Activated CD4-positive, alpha-beta memory T cell treated with anti-CD3 and anti-CD28 coated beads, Interleukin-2, amount 10 ng/mL, durations not matched to agents 7 days and 5 days (primary cell): ENCODE data around the gene TTN. TPM values are rescaled to one million over a fixed set of nuclear protein-coding genes. Genes with fewer than 3 reads are reported as not detected.

ENCODE experiments used
- CTCF ChIA-PET: fragments of 350-600 bp; sonication (Branson Sonifier 250); formaldehyde crosslinking; loops from one replicate; lab custom pipeline; 2021; ENCODE audit warnings: antibody characterized with exemption, inconsistent platforms; lab: Charles Lee
- POLR2A ChIA-PET: fragments of 350-600 bp; sonication (Branson Sonifier 250); formaldehyde crosslinking; loops from one replicate; lab custom pipeline; 2021; ENCODE audit warnings: antibody characterized with exemption; lab: Charles Lee
- DNase-seq: peaks from one replicate; pipeline ENCODE4 v3.0.0-alpha.2; 2020
- H3K27ac Mint-ChIP-seq: one replicate; pipeline ENCODE4 v1.8.0; 2021; ENCODE audit warnings: mild to moderate bottlenecking, mixed read lengths
- H3K27me3 Mint-ChIP-seq: one replicate; pipeline ENCODE4 v1.8.0; 2021; ENCODE audit warnings: mixed read lengths
- H3K36me3 Mint-ChIP-seq: one replicate; pipeline ENCODE4 v1.8.0; 2021; ENCODE audit warnings: low read depth, mixed read lengths
- H3K4me1 Mint-ChIP-seq: one replicate; pipeline ENCODE4 v1.8.0; 2021; ENCODE audit warnings: mixed read lengths
- H3K4me3 Mint-ChIP-seq: one replicate; pipeline ENCODE4 v1.8.0; 2021; ENCODE audit warnings: mild to moderate bottlenecking, mixed read lengths
- H3K9me3 Mint-ChIP-seq: one replicate; pipeline ENCODE4 v1.8.0; 2021; ENCODE audit warnings: mixed read lengths
- total RNA-seq, 2 experiments: library from RNA; stranded (reverse); gene quantifications; one replicate each; pipeline ENCODE4 v1.2.3, GENCODE V29; 2021

Gene TTN
- total RNA-seq, 2 experiments from 2014 or later, result 2.1 to 2.3 TPM

DNA sequence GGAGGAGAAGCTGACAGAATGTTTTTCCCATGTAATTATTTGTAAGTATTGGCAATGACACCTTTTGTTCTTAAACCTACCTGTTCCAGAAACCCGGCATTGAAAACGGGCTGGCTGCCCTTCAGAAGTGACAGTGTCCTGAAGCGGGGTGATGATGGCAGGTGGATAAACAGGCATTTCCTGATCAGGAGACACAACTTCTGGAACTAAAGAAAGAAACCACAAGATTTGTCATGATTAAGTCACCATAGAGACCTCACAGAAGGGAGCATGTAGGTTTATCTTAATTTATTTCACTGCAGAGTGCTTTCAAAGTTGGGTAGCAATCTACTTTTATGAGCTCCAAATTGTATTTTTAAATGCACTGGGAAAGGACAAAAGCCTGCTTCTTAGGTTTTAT is 43.1 kb downstream of the TTN start:
- Mint-ChIP-seq H3K4me1 (no peaks in the 10 kb centered on the region), H3K36me3 (no peaks in the 10 kb centered on the region), H3K4me3 (no peak overlapping the region), H3K9me3 (no peaks in the 10 kb centered on the region), H3K27me3 (no peaks in the 10 kb centered on the region), H3K27ac (no peak overlapping the region)
- CTCF ChIA-PET, result interaction anchor here (1.3 to 1.8 kb wide), 3 partner anchors 8 to 365 kb away, joined by 3 to 5 read pairs (median 3); no protein-coding TSS in a partner anchor
- no peak for DNase-seq
- POLR2A ChIA-PET, result no interaction called here

DNA sequence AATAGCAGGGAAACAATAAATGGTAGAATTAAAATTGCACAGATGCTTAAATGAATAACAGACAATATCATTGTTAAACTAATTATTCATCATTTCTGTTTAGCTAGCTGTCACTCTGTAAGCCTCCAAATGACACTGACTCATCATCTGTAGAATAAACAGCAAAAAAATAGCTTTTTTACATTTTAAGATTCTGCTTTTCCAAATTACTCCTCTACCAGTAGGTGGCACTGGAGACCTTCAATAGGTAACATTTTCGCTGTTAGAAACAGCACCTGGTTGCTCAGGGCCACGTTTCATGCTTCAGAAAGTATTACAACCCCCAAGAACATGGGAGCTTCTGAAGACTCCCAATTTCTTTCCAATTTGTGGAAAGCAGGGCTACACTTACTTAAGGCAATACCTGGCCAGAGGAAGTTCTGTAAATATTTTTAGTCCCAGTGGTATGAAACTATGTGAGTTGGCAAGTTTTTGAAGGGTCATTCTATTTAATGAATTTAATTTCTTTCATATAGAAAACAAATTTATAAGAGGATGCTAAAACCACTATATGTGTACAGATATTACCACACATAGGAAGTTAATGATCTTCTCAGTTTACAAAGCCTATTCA is 45.4 kb downstream of the TTN start:
- CTCF ChIA-PET, result interaction anchor here (0.6 to 1.5 kb wide), 13 partner anchors 13 to 647 kb away, joined by 3 to 15 read pairs (median 4); no protein-coding TSS in a partner anchor
- no peak overlapping the region for H3K27ac Mint-ChIP-seq
- H3K4me3 Mint-ChIP-seq, result no peak overlapping the region
- H3K36me3 Mint-ChIP-seq, result no peaks in the 10 kb centered on the region
- POLR2A ChIA-PET, result no interaction called here
- no peaks in the 10 kb centered on the region for H3K9me3 Mint-ChIP-seq
- no peaks in the 10 kb centered on the region for H3K4me1 Mint-ChIP-seq
- peak; percentile 21 for DNase-seq
- no peaks in the 10 kb centered on the region for H3K27me3 Mint-ChIP-seq

DNA sequence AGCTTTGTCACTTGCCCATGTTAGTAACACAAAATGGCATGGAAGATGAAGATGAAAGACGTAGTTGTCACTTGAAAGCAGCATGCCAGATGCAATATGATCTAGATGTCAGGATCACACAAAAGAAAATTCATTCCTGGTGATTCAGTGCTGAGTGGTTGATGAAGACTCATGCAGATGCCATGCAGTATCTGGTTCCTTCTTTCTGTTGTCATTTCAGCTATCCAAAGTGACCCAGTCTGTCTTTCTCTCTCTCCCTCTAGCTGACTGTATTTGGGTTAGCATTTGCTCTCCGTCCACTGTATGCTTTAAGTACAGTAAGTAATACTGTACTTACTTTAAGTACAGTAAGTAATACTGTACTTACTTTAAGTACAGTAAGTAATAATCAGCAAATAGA is 50.4 kb downstream of the TTN start:
- no peaks in the 10 kb centered on the region for H3K27me3 Mint-ChIP-seq
- no peaks in the 10 kb centered on the region for H3K36me3 Mint-ChIP-seq
- CTCF ChIA-PET, result no interaction called here
- no peaks in the 10 kb centered on the region for H3K4me1 Mint-ChIP-seq
- DNase-seq, result no peak
- H3K9me3 Mint-ChIP-seq, result no peaks in the 10 kb centered on the region
- no peak overlapping the region for H3K4me3 Mint-ChIP-seq
- no peak overlapping the region for H3K27ac Mint-ChIP-seq
- POLR2A ChIA-PET, result no interaction called here

DNA sequence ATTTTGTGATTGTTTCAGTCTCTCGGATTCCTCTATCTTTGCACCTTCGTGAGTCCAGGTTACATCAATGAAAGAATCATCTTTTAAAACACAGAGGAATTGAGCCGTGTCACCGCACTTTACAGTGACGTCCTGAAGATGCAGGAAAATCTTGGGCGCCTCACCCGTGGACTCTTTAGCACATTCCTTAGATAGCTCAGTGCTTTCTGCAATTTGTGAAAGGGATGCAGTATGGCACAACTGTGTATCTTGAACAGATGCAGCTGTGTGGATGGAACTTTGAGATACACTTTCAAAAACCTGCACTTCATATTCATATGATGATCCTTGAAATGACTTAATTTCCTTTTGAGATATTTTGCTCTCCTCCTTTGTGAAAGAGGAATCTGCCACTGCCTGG is 50.9 kb downstream of the TTN start:
- Mint-ChIP-seq H3K4me1 (no peaks in the 10 kb centered on the region), H3K36me3 (no peaks in the 10 kb centered on the region), H3K4me3 (no peak overlapping the region), H3K27ac (no peak overlapping the region), H3K9me3 (no peaks in the 10 kb centered on the region), H3K27me3 (no peaks in the 10 kb centered on the region)
- DNase-seq, result no peak
- ChIA-PET CTCF (no interaction called here), POLR2A (no interaction called here)

DNA sequence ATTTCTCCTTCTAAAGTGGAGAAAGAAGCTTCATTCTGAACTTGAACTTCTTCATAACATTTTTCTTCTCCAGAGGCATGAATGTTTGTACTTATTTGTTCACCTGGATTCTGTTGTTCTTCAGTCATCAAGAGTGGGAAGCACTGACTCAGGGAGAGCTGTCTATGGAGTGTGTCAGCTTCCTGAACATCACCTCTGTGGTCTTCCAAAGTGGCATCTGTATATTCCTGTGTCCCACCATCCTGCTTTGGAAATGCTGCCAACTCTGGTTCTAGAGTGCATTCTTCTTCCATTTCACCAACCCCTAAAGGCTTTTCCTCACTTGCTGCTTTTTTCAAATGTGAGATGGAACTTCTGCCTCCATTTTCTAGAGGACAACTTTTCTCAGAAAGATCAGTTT is 59.5 kb downstream of the TTN start:
- no peak overlapping the region for H3K27ac Mint-ChIP-seq
- ChIA-PET CTCF (no interaction called here), POLR2A (no interaction called here)
- no peaks in the 10 kb centered on the region for H3K9me3 Mint-ChIP-seq
- no peaks in the 10 kb centered on the region for H3K36me3 Mint-ChIP-seq
- no peak for DNase-seq
- H3K4me1 Mint-ChIP-seq, result no peaks in the 10 kb centered on the region
- H3K4me3 Mint-ChIP-seq, result no peak overlapping the region
- peaks cover 3% of the 10 kb centered on the region for H3K27me3 Mint-ChIP-seq

DNA sequence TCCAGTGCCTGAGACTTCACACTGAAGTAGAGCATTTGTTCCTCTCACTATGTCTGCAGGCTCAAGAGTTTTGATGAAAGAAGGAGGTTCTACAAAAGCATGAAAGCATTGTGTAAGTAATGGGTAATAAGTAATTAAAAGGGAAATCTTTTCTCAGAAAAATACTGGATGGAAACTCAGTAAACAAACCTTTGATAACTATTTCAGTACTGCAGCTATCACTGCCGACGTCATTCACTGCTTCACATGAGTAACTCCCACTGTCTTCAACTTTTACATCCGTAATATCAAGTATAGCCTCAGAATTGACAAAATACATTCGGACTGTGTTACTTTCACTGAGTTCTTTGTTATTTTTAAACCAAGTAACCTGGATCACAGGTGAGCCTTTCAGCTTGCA is 72.7 kb downstream of the TTN start:
- Mint-ChIP-seq H3K36me3 (no peaks in the 10 kb centered on the region), H3K27ac (no peak overlapping the region), H3K9me3 (no peaks in the 10 kb centered on the region), H3K27me3 (no peaks in the 10 kb centered on the region), H3K4me1 (no peaks in the 10 kb centered on the region), H3K4me3 (no peak overlapping the region)
- ChIA-PET CTCF (interaction anchor here (1.4 kb wide), 1 partner anchor 34 kb away, joined by 6 read pairs; no protein-coding TSS in a partner anchor), POLR2A (no interaction called here)
- DNase-seq, result no peak

DNA sequence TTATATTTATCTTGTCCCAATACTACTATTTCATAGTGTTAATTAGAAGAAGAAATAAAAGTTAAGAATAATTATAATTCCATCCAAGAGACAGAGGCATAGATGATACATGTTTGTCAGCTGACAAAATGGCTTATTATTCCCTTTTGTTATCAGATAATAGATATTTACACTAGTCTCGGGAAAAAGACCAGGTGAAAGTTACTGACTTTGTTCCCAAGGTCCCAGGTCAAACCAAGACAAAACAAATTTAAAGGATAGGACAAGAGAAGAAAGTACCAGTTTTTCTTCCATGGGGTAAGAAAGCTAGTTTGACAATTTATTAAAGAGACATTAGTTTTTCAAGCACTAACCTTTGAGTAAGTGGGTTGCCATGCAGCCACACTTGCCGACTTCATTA is 73.2 kb downstream of the TTN start:
- ChIA-PET CTCF (interaction anchor here (1.4 kb wide), 1 partner anchor 33 kb away, joined by 6 read pairs; no protein-coding TSS in a partner anchor), POLR2A (no interaction called here)
- no peaks in the 10 kb centered on the region for H3K27me3 Mint-ChIP-seq
- H3K27ac Mint-ChIP-seq, result no peak overlapping the region
- no peaks in the 10 kb centered on the region for H3K36me3 Mint-ChIP-seq
- no peak overlapping the region for H3K4me3 Mint-ChIP-seq
- no peaks in the 10 kb centered on the region for H3K9me3 Mint-ChIP-seq
- H3K4me1 Mint-ChIP-seq, result no peaks in the 10 kb centered on the region
- no peak for DNase-seq

DNA sequence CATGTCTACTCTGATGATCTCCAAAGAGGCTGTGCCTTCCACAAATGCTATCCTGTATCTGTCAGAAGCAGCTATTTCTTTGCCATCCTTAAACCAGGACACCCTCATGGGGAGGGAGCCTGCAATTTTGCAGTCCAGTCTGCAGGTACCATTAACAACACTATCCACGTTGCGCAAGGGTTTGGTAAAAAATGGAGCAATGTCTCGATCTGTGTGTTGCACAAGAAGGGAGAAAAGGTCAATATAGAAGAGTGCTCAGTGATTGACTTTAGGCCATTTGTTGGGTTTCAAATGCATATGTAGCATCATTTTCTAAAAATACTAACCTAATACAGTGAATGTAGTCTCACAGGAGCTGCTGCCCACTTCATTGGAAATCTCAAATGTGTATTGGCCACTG is 74.3 kb downstream of the TTN start:
- ChIA-PET CTCF (interaction anchor here (1.4 kb wide), 1 partner anchor 32 kb away, joined by 6 read pairs; no protein-coding TSS in a partner anchor), POLR2A (no interaction called here)
- Mint-ChIP-seq H3K4me3 (no peak overlapping the region), H3K27me3 (no peaks in the 10 kb centered on the region), H3K27ac (no peak overlapping the region), H3K36me3 (no peaks in the 10 kb centered on the region), H3K4me1 (no peaks in the 10 kb centered on the region), H3K9me3 (no peaks in the 10 kb centered on the region)
- DNase-seq, result no peak

DNA sequence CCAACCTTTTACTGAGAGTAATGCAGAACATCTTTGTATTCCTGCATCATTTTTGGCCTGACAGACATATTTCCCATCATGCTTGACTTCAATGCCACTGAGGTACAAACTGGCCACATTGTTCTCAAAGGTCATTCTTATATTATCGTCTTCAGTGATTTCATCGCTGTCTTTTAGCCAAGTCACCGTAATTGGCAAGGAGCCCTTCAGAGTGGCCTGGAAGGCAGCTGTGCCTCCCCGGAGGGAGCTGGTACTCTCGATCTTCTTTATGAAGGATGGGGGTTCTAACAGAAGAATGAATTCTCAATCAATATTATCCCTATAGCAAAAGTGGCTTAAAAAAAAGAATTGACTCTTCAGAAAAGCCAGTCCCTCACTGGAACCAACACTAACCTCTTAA is 75.9 kb downstream of the TTN start:
- no peaks in the 10 kb centered on the region for H3K4me1 Mint-ChIP-seq
- no peaks in the 10 kb centered on the region for H3K36me3 Mint-ChIP-seq
- H3K27me3 Mint-ChIP-seq, result peaks cover 2% of the 10 kb centered on the region
- POLR2A ChIA-PET, result no interaction called here
- H3K9me3 Mint-ChIP-seq, result no peaks in the 10 kb centered on the region
- H3K4me3 Mint-ChIP-seq, result no peak overlapping the region
- H3K27ac Mint-ChIP-seq, result no peak overlapping the region
- DNase-seq, result no peak
- CTCF ChIA-PET, result no interaction called here

DNA sequence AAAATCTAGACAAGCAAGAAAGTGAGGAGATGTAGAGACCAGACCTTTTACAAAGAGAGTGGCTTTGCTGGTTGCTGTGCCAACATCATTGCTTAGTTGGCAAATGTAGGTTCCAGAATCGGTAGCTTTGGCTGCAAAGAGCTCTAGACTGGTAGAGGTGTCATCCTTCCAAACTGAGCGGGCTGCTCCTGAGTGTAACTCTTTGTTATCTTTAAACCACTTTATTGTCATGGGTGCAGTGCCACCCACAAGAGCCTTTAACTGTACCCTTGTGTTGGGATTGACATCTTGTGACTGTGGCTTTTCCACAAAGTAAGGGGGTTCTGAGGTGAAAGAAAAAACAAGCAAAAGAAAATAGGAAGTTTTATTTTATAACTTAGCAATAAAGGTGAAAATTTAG is 77.2 kb downstream of the TTN start:
- H3K4me1 Mint-ChIP-seq, result no peaks in the 10 kb centered on the region
- H3K4me3 Mint-ChIP-seq, result no peak overlapping the region
- H3K9me3 Mint-ChIP-seq, result no peaks in the 10 kb centered on the region
- H3K27ac Mint-ChIP-seq, result no peak overlapping the region
- CTCF ChIA-PET, result no interaction called here
- DNase-seq, result no peak
- POLR2A ChIA-PET, result interaction anchor here (0.9 kb wide), 1 partner anchor 30 kb away, joined by 3 read pairs; no protein-coding TSS in a partner anchor
- no peaks in the 10 kb centered on the region for H3K36me3 Mint-ChIP-seq
- H3K27me3 Mint-ChIP-seq, result peaks cover 2% of the 10 kb centered on the region

DNA sequence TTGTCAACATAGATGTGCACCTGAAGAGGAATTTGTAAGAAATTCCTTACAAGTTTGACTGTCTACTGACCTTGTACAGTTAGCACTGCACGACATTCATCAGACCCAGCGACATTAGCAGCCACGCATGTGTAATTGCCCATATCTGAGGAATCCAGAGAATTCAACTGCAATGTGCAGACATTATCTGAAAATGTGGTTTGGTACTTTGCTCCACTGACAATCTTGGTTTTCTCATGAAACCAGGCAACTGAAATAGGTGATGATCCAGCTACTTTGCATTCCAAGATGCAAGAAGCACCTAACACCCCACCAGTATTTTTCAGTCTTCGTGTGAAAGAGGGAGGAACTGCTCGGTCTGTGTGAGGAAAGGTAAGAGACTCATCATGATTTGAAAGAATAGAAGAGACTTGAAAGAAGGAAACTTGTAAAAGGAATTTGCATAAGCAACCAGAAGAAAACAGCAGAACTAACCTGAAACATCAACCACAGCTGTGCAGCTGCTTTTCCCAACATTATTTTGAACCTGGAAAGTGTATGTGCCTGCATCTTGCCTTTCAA is 83.4 kb downstream of the TTN start:
- Mint-ChIP-seq H3K9me3 (no peaks in the 10 kb centered on the region), H3K27ac (no peak overlapping the region), H3K4me1 (no peaks in the 10 kb centered on the region), H3K36me3 (no peaks in the 10 kb centered on the region), H3K4me3 (no peak overlapping the region), H3K27me3 (peaks cover 2% of the 10 kb centered on the region)
- ChIA-PET POLR2A (no interaction called here), CTCF (interaction anchor here (1.3 kb wide), 1 partner anchor 23 kb away, joined by 4 read pairs; no protein-coding TSS in a partner anchor)
- DNase-seq, result no peak

DNA sequence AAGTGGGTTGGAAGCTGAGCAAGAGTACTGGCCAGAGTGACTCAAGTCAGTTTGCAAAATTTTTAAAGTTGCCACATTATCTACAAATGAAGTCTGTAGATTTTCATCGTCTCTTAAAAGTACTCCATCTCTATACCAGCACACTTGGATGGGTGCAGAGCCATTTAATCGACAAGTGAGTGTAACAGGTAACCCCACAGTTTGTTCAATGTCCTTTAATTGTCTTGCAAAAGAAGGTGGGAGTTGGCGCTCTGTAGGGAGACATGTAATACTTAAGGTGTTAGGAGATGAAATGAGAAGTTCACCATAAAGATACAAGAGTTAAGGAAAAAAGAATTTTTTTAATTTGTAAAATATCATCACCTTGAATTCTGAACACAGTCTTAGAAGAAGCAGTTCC is 84.9 kb downstream of the TTN start:
- Mint-ChIP-seq H3K9me3 (no peaks in the 10 kb centered on the region), H3K27ac (no peak overlapping the region), H3K4me1 (no peaks in the 10 kb centered on the region), H3K27me3 (peaks cover 2% of the 10 kb centered on the region), H3K4me3 (no peak overlapping the region), H3K36me3 (no peaks in the 10 kb centered on the region)
- ChIA-PET CTCF (no interaction called here), POLR2A (no interaction called here)
- DNase-seq, result no peak

DNA sequence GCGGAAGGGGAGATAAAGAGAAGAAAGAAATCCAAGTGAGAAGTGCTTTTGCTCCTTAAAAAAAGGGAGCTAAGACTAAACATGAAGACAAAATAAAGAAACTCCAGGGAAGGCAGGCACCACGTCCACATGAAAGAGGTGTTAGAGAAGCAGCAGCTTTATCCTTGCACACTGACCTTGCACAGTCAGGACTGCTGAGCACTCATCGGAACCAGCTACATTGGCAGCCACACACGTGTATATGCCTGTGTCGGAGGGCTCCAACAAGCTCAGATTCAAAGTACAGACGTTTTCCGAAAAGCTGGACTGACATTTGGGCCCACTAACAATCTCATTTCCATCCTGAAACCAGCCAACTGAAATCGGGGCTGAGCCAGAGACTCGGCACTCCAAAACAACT is 88.2 kb downstream of the TTN start:
- POLR2A ChIA-PET, result no interaction called here
- H3K27ac Mint-ChIP-seq, result no peak overlapping the region
- H3K4me1 Mint-ChIP-seq, result no peaks in the 10 kb centered on the region
- H3K27me3 Mint-ChIP-seq, result no peaks in the 10 kb centered on the region
- DNase-seq, result no peak
- no peaks in the 10 kb centered on the region for H3K36me3 Mint-ChIP-seq
- CTCF ChIA-PET, result interaction anchor here (1.4 kb wide), 1 partner anchor 18 kb away, joined by 6 read pairs; no protein-coding TSS in a partner anchor
- H3K9me3 Mint-ChIP-seq, result no peaks in the 10 kb centered on the region
- H3K4me3 Mint-ChIP-seq, result no peak overlapping the region

DNA sequence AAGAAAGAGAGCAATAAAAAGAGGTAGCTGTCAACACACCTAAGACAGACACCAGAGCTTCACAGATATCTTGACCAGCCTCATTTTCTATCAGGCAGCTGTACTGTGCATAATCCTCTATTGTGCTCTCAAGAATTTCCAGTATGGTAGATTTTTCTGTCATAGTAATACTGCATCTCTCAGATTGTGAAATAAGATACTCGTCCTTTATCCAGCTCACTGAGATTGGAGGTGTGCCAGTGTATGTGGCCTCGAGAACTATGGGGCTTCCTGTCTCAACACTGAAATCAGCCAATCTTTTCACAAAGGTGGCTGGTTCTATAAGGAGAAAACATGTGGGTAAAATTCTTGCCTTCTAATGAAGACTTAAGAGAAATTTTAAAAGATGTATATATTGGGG is 88.9 kb downstream of the TTN start:
- DNase-seq, result no peak
- Mint-ChIP-seq H3K27ac (no peak overlapping the region), H3K4me1 (no peaks in the 10 kb centered on the region), H3K9me3 (no peaks in the 10 kb centered on the region), H3K27me3 (no peaks in the 10 kb centered on the region), H3K4me3 (no peak overlapping the region), H3K36me3 (no peaks in the 10 kb centered on the region)
- CTCF ChIA-PET, result interaction anchor here (1.1 kb wide), 1 partner anchor 18 kb away, joined by 6 read pairs; no protein-coding TSS in a partner anchor
- POLR2A ChIA-PET, result no interaction called here
